Activated T-helper 9 cell treated with anti-CD3 and anti-CD28 coated beads, Interleukin-2, amount 50 U/mL, for 16 hours (primary cell): ENCODE results near the gene CMSS1.

ENCODE experiments used
- DNase-seq: peaks from one replicate; pipeline ENCODE4 v3.0.0-alpha.2; 2020; ENCODE audit warnings: low read depth

CMSS1 gene

GRCh38 chr3:99817437-99818240 is at the start of gene CMSS1:
Gene CMSS1 (plus strand): TSS chr3:99817862.
- DNase-seq = peak; percentile 94

GRCh38 chr3:99768126-99768525 is 49.5 kb upstream of the CMSS1 start:
- no peak for DNase-seq

GRCh38 chr3:99768808-99769501 is 48.7 kb upstream of the CMSS1 start:
- no peak for DNase-seq

- no peak for DNase-seq
Measured at GRCh38 chr3:99772171-99772570, 45.5 kb upstream of the CMSS1 start.

GRCh38 chr3:99772671-99773070 is 45.0 kb upstream of the CMSS1 start:
- no peak for DNase-seq

GRCh38 chr3:99774467-99774866 is 43.2 kb upstream of the CMSS1 start:
- DNase-seq = no peak

GRCh38 chr3:99776516-99777209 is 41.0 kb upstream of the CMSS1 start:
- no peak for DNase-seq

- no peak for DNase-seq
Measured at GRCh38 chr3:99777210-99777549, 40.5 kb upstream of the CMSS1 start.

GRCh38 chr3:99777708-99778107 is 40.0 kb upstream of the CMSS1 start:
- DNase-seq = no peak

- no peak for DNase-seq
Measured at GRCh38 chr3:99780749-99781148, 36.9 kb upstream of the CMSS1 start.

- DNase-seq = no peak
Measured at GRCh38 chr3:99781761-99782160, 35.9 kb upstream of the CMSS1 start.

- no peak for DNase-seq
Measured at GRCh38 chr3:99783011-99783573, 34.6 kb upstream of the CMSS1 start.

- DNase-seq = no peak
Measured at GRCh38 chr3:99789011-99789721, 28.5 kb upstream of the CMSS1 start.

GRCh38 chr3:99794485-99794884 is 23.2 kb upstream of the CMSS1 start:
- no peak for DNase-seq

- DNase-seq = no peak
Measured at GRCh38 chr3:99795573-99795972, 22.1 kb upstream of the CMSS1 start.

- no peak for DNase-seq
Measured at GRCh38 chr3:99799422-99799821, 18.2 kb upstream of the CMSS1 start.

- DNase-seq = no peak
Measured at GRCh38 chr3:99803297-99803696, 14.4 kb upstream of the CMSS1 start.

- DNase-seq = no peak
Measured at GRCh38 chr3:99805160-99805559, 12.5 kb upstream of the CMSS1 start.

GRCh38 chr3:99808163-99808794 is 9.4 kb upstream of the CMSS1 start:
- no peak for DNase-seq

- DNase-seq = no peak
Measured at GRCh38 chr3:99809565-99809964, 8.1 kb upstream of the CMSS1 start.

GRCh38 chr3:99810403-99810802 is 7.3 kb upstream of the CMSS1 start:
- no peak for DNase-seq

- no peak for DNase-seq
Measured at GRCh38 chr3:99817047-99817436, 620 bp upstream of the CMSS1 start.
